Mesenchymal stem cell (in vitro differentiated cells and primary cell): ENCODE data around the gene BICD1.

Experiments
- DNase-seq: peaks from one replicate; pipeline ENCODE4 v3.0.0-alpha.2; 2013
- H2AFZ ChIP-seq: one replicate; pipeline ENCODE4 v1.6.1; 2013; ENCODE audit warnings: low read depth, mild to moderate bottlenecking, control low read depth, inconsistent platforms, low read length, moderate library complexity
- H2AK5ac ChIP-seq: 2 replicates; pipeline ENCODE4 v1.6.1; 2013; ENCODE audit warnings: low read length, moderate library complexity, mild to moderate bottlenecking, inconsistent platforms; ENCODE audit not compliant: severe bottlenecking
- H2BK120ac ChIP-seq: one replicate; pipeline ENCODE4 v1.6.1; 2013; ENCODE audit warnings: low read depth, mild to moderate bottlenecking, inconsistent platforms, low read length, moderate library complexity
- H2BK12ac ChIP-seq, 2 experiments: one replicate each; pipeline ENCODE4 v1.6.1; 2013; ENCODE audit warnings: inconsistent platforms in 2 of 2, low read length in 2 of 2, mild to moderate bottlenecking in 2 of 2, moderate library complexity in 2 of 2, control low read depth in 1 of 2
- H2BK15ac ChIP-seq: one replicate; pipeline ENCODE4 v1.6.1; 2013; ENCODE audit warnings: mild to moderate bottlenecking, low read depth, inconsistent platforms; ENCODE audit not compliant: poor library complexity, severe bottlenecking
- H2BK5ac ChIP-seq: 2 replicates; pipeline ENCODE4 v1.6.1; 2013; ENCODE audit warnings: low read depth, mild to moderate bottlenecking, low read length, control low read depth, inconsistent platforms; ENCODE audit not compliant: poor library complexity, severe bottlenecking
- H3K14ac ChIP-seq, 2 experiments: one replicate each; pipeline ENCODE4 v1.6.1; 2013; ENCODE audit warnings: inconsistent platforms in 2 of 2, low read length in 2 of 2, control low read depth in 1 of 2, mild to moderate bottlenecking in 1 of 2, moderate library complexity in 1 of 2
- H3K18ac ChIP-seq, 2 experiments: one replicate each; pipeline ENCODE4 v1.6.1; 2013; ENCODE audit warnings: inconsistent platforms in 2 of 2, low read length in 2 of 2, control low read depth in 1 of 2, low read depth in 1 of 2, mild to moderate bottlenecking in 1 of 2
- H3K23ac ChIP-seq, 2 experiments: one replicate each; pipeline ENCODE4 v1.6.1; 2013; ENCODE audit warnings: inconsistent platforms in 2 of 2, low read length in 2 of 2, mild to moderate bottlenecking in 2 of 2, moderate library complexity in 2 of 2, control low read depth in 1 of 2
- H3K27ac ChIP-seq: 2 replicates; pipeline ENCODE4 v1.5.1; 2013; ENCODE audit warnings: mild to moderate bottlenecking, moderate library complexity, low read length, control low read depth, inconsistent platforms; ENCODE audit not compliant: poor library complexity, severe bottlenecking
- H3K27me3 ChIP-seq, 2 experiments: 2 replicates each; pipeline versions ENCODE4 v1.6.1 to v1.7.0; 2013; ENCODE audit warnings: low read length in 2 of 2, mild to moderate bottlenecking in 2 of 2, moderate library complexity in 2 of 2, control low read depth in 1 of 2, inconsistent platforms in 1 of 2; ENCODE audit not compliant: control insufficient read depth in 1 of 2, insufficient read depth in 1 of 2
- H3K36me3 ChIP-seq, 2 experiments: 2 replicates each; pipeline versions ENCODE4 v1.6.1 to v1.7.0; 2013; ENCODE audit warnings: low read length in 2 of 2, control low read depth in 1 of 2, inconsistent platforms in 1 of 2, low read depth in 1 of 2, mild to moderate bottlenecking in 1 of 2; ENCODE audit not compliant: insufficient read depth in 2 of 2, control insufficient read depth in 1 of 2
- H3K4ac ChIP-seq, 2 experiments: one replicate each; pipeline ENCODE4 v1.6.1; 2013; ENCODE audit warnings: inconsistent platforms in 2 of 2, low read length in 2 of 2, mild to moderate bottlenecking in 2 of 2, moderate library complexity in 2 of 2, control low read depth in 1 of 2, low read depth in 1 of 2
- H3K4me1 ChIP-seq: 2 replicates; pipeline ENCODE4 v1.6.1; 2013; ENCODE audit warnings: low read depth, low read length, control low read depth; ENCODE audit not compliant: control insufficient read depth, insufficient read depth
- H3K4me2 ChIP-seq: 2 replicates; pipeline ENCODE4 v1.6.1; 2013; ENCODE audit warnings: low read length, mild to moderate bottlenecking, inconsistent platforms; ENCODE audit not compliant: poor library complexity, severe bottlenecking
- H3K4me3 ChIP-seq, 2 experiments: 2 replicates each; pipeline versions ENCODE4 v1.5.1 to v1.7.0; 2013; ENCODE audit warnings: low read length in 2 of 2, mild to moderate bottlenecking in 2 of 2, control low read depth in 1 of 2, low read depth in 1 of 2; ENCODE audit not compliant: insufficient read depth in 1 of 2
- H3K79me1 ChIP-seq: replicated peaks from 2 replicates; pipeline ENCODE4 v1.6.1; 2013; ENCODE audit warnings: mild to moderate bottlenecking, control low read depth, low read length, inconsistent platforms; ENCODE audit not compliant: poor library complexity, severe bottlenecking
- H3K9ac ChIP-seq: 2 replicates; pipeline ENCODE4 v1.7.0; 2013; ENCODE audit warnings: mild to moderate bottlenecking, low read length, moderate library complexity
- H3K9me3 ChIP-seq: 2 replicates; pipeline ENCODE4 v1.7.0; 2013; ENCODE audit warnings: mild to moderate bottlenecking, low read length; ENCODE audit not compliant: control insufficient read depth
- H4K8ac ChIP-seq: one replicate; pipeline ENCODE4 v1.6.1; 2013; ENCODE audit warnings: inconsistent platforms, mild to moderate bottlenecking, low read length, moderate library complexity
- H4K91ac ChIP-seq: one replicate; pipeline ENCODE4 v1.6.1; 2013; ENCODE audit warnings: mild to moderate bottlenecking, low read length, inconsistent platforms
- WGBS: methylation state at CpG from one replicate; pipeline ENCODE4 v1.1.7; 2013; ENCODE audit warnings: mixed read lengths; 5-methylcytosine and 5-hydroxymethylcytosine counted together

The BICD1 gene

DNA sequence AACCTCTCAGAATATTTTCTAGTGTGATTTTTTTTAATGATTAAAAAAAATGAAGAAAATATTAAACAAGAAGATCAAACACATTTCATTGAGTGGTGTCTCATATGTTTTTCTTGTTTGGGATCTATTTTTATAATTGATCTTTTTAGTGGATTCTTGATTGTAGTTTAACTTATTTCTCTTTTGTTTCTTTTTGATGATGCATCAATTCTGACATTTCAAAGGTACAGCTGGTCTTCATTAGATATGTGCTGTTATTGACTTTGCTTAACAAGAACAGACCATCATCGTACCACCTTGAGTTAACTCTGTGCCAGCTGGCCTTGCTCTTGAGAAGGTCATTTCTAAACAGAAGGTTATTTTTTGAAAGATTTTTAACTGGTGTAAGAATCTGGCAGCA is 246.9 kb downstream of the BICD1 start:
- peaks cover 7% of the 10 kb centered on the region for H3K79me1 ChIP-seq
- no peak overlapping the region for H3K4me3 ChIP-seq
- H2AFZ ChIP-seq: no peak overlapping the region
- peaks cover 18 to 21% of the 10 kb centered on the region in 2 experiments for H3K36me3 ChIP-seq
- no peak overlapping the region for H2BK12ac ChIP-seq
- H3K27ac ChIP-seq: no peak overlapping the region
- H2BK15ac ChIP-seq: no peak overlapping the region
- no peak for DNase-seq
- no peak overlapping the region for H4K8ac ChIP-seq
- no peaks in the 10 kb centered on the region for H3K27me3 ChIP-seq
- H3K4ac ChIP-seq: no peak overlapping the region
- no peak overlapping the region for H3K9ac ChIP-seq
- H2BK5ac ChIP-seq: no peak overlapping the region
- no peak overlapping the region for H3K14ac ChIP-seq
- no peak overlapping the region for H3K18ac ChIP-seq
- H3K4me2 ChIP-seq: no peak overlapping the region
- no peak overlapping the region for H3K23ac ChIP-seq
- no peaks in the 10 kb centered on the region for H3K9me3 ChIP-seq
- no peak overlapping the region for H4K91ac ChIP-seq
- 80% methylated on average over 1 of the region's 1 CpG for WGBS
- no peaks in the 10 kb centered on the region for H3K4me1 ChIP-seq
- H2BK120ac ChIP-seq: no peak overlapping the region
- H2AK5ac ChIP-seq: no peak overlapping the region

DNA sequence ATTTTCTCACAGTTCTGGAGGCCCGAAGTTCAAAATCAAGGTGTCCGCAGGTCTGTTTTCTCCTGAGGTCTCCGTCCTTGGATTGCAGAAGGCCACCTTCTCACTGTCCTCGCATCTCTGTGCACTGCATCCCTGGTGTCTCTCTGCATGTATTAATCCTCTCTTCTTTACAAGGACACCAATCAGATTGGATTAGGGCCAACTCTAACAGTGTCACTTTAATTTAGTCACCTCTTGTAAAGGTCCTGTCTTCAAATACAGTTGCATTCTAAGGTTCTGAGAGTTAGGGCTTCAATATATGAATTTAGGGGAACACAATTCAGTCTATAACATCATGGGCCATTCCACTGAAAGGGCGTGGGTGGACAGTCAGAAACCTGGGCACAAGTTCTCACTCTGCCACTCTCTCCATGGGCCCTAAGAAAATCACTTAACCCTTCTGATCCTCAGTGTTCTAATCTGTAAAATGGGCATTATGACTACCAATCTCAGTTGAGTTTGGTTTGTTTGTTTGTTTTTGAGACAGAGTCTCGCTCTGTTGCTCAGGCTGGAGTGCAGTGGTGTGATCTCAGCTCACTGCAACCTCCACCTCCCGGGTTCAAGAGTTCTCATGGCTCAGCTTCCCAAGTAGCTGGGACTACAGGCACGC is 251.1 kb downstream of the BICD1 start:
- Histone ChIP-seq H2AK5ac (no peak overlapping the region), H3K23ac (no peak overlapping the region), H2BK120ac (no peak overlapping the region), H3K27ac (no peak overlapping the region), H3K4me1 (no peaks in the 10 kb centered on the region), H3K36me3 (peaks cover 17 to 19% of the 10 kb centered on the region in 2 experiments), H3K9ac (no peak overlapping the region), H3K14ac (no peak overlapping the region), H3K9me3 (no peaks in the 10 kb centered on the region), H3K4me2 (no peak overlapping the region), H3K27me3 (no peaks in the 10 kb centered on the region), H3K4ac (no peak overlapping the region), H4K8ac (no peak overlapping the region), H2BK15ac (no peak overlapping the region), H2BK12ac (no peak overlapping the region), H2AFZ (no peak overlapping the region), H3K18ac (no peak overlapping the region), H3K79me1 (peaks cover 7% of the 10 kb centered on the region), H2BK5ac (no peak overlapping the region), H3K4me3 (no peak overlapping the region), H4K91ac (no peak overlapping the region)
- WGBS: 95% methylated on average over 8 of the region's 8 CpGs
- no peak for DNase-seq

DNA sequence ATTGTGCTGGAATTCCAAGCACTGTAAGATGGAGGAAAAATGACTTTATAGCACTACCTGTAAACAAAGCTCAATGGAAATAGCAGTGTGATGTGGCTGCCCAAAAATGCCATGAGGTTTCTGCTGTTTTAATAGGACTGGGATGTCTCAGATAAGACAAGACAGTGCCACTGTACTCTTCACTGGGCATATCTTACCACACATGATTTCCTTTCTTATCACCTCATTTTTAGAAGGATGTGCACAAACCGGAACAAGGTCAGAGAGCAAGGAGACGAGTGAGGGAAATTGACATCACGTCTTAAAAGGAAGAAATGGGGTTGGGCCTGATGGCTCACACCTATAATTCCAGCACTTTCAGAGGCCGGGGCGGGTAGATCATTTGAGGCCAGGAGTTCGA is 254.3 kb downstream of the BICD1 start:
- H3K4me2 ChIP-seq: no peak overlapping the region
- H4K91ac ChIP-seq: no peak overlapping the region
- H3K4me3 ChIP-seq: no peak overlapping the region
- H2BK12ac ChIP-seq: no peak overlapping the region
- H3K9ac ChIP-seq: no peak overlapping the region
- peaks cover 5% of the 10 kb centered on the region for H3K79me1 ChIP-seq
- H2BK120ac ChIP-seq: no peak overlapping the region
- H3K18ac ChIP-seq: no peak overlapping the region
- no peak overlapping the region for H3K14ac ChIP-seq
- no peak for DNase-seq
- H3K27me3 ChIP-seq: no peaks in the 10 kb centered on the region
- no peak overlapping the region for H4K8ac ChIP-seq
- peaks cover 15% of the 10 kb centered on the region in 2 experiments for H3K36me3 ChIP-seq
- H3K4me1 ChIP-seq: no peaks in the 10 kb centered on the region
- H3K9me3 ChIP-seq: no peaks in the 10 kb centered on the region
- WGBS: 100% methylated on average over 6 of the region's 6 CpGs
- H3K27ac ChIP-seq: no peak overlapping the region
- no peak overlapping the region for H3K4ac ChIP-seq
- no peak overlapping the region for H2AFZ ChIP-seq
- no peak overlapping the region for H2AK5ac ChIP-seq
- no peak overlapping the region for H3K23ac ChIP-seq
- H2BK5ac ChIP-seq: no peak overlapping the region
- H2BK15ac ChIP-seq: no peak overlapping the region

DNA sequence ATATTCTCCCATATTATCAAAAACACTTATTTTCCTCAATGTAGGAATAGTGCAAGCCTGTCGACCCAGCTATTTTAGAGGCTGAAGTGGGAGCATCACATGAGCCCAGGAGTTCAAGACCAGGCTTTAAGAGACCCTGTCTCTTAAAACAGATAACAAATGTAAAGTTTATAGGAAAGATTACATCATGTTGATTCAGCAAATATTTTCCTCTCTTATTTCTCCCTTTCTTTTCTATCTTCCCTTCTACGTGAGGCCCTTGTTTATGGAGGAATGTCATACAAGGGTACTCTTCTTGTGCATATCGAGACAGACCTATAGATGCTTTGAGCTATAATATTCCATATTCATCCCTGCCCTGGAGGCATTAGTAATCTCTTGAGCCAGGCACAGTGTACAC is 256.2 kb downstream of the BICD1 start:
- H2BK15ac ChIP-seq: no peak overlapping the region
- peaks cover 4% of the 10 kb centered on the region for H3K79me1 ChIP-seq
- H3K4me3 ChIP-seq: no peak overlapping the region
- H3K4me1 ChIP-seq: peaks cover 6% of the 10 kb centered on the region
- no peak overlapping the region for H2AFZ ChIP-seq
- H2BK5ac ChIP-seq: no peak overlapping the region
- H4K8ac ChIP-seq: no peak overlapping the region
- no peak overlapping the region for H3K14ac ChIP-seq
- peaks cover 10 to 11% of the 10 kb centered on the region in 2 experiments for H3K36me3 ChIP-seq
- no peak overlapping the region for H3K4ac ChIP-seq
- no peak overlapping the region for H2BK12ac ChIP-seq
- 83% methylated on average over 2 of the region's 3 CpGs for WGBS
- H2BK120ac ChIP-seq: no peak overlapping the region
- no peak overlapping the region for H3K23ac ChIP-seq
- H3K9me3 ChIP-seq: no peaks in the 10 kb centered on the region
- no peak overlapping the region for H3K27ac ChIP-seq
- no peak overlapping the region for H3K4me2 ChIP-seq
- H3K18ac ChIP-seq: no peak overlapping the region
- no peak overlapping the region for H4K91ac ChIP-seq
- no peak for DNase-seq
- no peak overlapping the region for H3K9ac ChIP-seq
- no peaks in the 10 kb centered on the region for H3K27me3 ChIP-seq
- H2AK5ac ChIP-seq: no peak overlapping the region
